OCI-M2 (cell line): ENCODE results near the gene C2CD4A.

Experiments used
- DNase-seq: peaks from one replicate; lab custom pipeline; 2025; ENCODE audit not compliant: unreplicated experiment; lab: John Stamatoyannopoulos, UW

The C2CD4A gene

DNA sequence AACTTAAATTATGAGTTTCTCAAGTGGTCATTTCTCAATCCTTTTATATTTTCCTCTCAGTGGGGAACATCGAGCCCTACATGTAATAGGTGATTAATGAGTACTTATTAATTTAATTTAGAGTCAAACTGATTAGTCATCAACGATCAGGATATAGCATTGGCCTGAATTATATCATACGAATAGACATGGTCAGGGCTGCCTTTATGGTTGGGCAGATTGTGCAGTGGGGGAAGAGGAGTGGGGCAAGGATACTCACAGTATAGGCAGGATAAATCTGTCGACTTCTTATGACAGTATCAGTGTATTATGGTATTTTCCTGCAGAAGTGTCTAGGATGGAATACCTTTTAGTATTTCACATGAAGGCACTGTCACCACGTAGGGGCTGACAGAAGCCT lies 27.0 kb downstream of the C2CD4A start:
- no peak for DNase-seq

DNA sequence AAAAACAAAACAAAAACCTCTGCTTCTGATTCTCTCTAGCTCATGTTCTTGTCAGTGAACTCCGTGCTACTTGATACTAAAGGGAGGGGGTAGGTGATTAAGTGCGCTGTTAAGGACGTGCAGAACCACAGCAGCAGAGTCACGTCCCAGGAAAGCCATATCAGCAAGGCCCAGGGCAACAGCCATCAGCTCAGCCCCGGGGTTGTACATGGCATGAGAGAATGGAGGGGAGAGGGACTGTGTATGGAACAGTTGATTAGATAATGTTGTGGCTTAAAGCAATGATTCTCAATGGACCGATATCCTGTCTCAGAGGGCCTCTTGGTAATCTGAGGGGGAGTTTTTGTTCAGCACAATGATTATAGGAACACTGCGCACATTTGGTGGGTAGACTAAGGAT lies 27.6 kb downstream of the C2CD4A start:
- peak; percentile 18 for DNase-seq

DNA sequence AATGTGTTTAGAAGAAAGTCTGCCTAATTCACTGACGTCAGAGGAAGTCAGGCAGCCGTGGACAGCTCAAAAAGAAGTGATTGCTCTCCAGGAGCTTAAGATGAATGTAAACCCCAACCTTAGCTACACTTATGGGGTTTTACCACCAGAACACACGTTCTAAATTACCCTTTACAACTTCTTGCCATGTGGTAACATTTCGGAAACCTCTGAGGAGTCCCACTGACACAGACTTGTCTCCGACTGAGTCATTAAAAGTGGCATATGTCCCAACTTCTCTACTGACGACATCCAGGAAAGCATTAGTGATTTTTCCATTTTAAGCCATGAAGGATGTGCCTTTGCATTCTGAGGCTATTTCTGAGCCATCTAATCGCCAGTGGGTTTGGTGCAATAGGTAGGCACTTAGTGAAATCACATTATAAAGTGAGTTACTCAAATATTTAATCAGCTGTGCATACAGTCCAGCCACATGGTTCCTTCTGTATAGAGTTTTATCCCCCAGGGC lies 32.4 kb downstream of the C2CD4A start:
- DNase-seq: no peak

DNA sequence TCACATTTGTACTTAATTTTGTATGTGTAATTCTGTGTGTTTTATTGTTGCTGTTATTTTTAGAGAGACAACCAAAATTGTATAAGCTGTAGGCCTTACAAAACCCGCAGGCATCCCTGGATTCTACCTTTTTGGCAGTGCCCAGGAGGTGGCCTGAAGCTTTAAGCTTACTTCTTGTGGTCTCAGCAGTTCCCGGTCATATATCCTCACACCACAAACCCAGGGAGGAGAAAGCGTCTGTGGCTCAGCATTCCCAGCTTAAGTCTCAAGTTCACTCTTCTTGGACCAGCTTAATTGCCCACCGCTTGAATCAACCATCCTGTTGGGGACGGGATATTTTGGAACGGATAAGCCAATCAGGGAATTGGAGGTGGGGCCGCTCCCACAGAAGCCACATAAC lies 36.7 kb downstream of the C2CD4A start:
- no peak for DNase-seq

DNA sequence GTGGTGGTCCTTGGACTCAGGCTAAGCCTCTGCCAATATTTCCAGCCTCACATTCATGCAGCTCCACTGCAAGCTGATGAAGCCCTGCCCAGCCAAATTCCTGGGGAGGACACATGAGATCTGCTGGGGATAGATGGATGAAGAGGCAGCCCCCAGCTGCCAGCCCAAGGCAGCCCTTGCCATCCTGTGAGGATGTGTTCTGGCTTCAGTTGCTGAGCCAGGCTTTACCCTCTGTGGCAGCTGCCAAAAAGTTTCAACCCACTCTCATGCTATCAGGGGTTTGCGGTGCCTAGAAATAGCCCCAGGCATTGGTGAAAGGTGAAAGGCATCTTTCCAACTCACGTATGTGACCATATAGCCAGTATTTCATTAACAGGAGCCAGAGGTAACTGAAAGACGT lies 37.6 kb downstream of the C2CD4A start:
- DNase-seq: no peak

DNA sequence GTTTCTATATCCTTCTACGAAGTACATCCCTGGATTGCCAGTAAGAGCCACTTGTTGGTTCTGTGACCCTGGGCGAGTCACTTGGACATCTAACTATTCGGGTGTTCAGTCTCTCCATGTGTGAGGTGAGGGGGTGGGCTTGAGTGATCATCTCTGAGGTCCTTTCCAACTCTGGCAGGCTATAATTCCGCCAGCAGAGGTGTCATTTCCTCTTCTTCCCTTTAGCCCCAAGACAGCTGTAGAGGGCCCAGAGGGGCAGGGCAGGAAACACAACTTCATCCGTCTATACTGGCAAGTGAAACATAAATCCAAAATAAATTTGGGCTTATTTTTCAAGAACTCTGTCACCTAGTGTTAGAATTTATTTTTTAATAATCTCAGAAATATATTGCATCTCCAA lies 38.1 kb downstream of the C2CD4A start:
- no peak for DNase-seq

DNA sequence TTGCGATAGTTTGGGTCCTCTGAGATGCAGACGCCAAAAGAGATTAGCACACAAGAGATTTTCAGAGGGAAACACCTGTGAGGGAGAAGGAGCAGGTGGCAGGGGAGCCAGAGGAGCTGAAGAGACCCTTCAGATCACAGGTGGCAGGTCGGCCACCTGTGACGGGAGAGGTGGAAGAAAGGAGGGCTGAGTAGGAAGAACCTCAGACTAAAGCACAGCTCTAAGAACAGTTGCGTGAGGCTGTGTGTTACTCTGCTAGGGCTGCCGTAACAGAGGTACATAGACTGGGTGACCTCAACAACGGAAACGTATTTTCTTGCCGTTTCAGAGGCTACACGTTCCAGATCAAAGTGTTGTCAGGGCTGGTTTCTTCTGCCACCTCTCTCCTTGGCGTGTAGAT lies 38.5 kb downstream of the C2CD4A start:
- no peak for DNase-seq

DNA sequence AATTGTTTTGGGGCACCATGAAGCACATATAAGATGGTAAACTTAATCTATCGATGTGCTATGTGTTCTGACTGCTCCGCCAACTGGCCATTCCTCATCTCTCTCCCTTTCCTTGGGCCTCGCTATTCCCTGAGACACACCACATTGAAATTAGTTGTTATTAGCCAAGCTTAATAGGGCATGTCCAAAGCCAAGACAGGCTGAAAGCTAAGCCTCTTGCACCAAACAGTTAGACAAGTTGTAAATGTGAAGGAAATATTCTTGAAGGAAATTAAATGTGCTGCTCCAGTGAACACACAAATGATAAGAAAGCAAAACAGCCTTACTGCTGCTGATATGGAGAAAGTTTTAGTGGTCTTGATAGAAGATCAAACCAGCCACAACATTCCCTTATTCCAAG lies 39.3 kb downstream of the C2CD4A start:
- DNase-seq: no peak

DNA sequence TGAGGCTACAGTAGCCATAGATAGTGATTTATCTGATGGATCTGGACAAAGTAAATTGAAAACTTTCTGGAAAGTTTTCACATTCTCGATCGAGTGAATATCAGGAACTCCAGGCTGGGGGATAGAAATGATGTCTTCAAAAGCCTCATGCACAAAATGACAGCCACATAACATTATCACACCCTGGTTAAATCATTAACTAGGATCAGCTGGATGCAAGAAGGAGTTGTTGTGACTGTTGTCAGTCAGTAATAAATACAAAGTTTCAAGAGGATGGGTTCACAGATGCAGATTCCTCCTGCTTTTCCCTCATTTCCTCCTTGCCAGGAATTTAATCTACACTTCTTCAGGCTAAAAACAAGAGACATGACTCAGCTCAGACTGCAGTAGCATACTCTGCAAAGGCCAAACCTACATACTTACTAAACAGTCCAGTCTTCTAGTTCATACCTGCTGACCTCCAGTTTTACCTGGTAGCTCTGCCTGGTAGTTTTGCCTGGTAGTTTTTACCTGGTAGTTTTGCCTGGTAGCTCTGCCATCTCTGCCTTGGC lies 40.9 kb downstream of the C2CD4A start:
- no peak for DNase-seq

DNA sequence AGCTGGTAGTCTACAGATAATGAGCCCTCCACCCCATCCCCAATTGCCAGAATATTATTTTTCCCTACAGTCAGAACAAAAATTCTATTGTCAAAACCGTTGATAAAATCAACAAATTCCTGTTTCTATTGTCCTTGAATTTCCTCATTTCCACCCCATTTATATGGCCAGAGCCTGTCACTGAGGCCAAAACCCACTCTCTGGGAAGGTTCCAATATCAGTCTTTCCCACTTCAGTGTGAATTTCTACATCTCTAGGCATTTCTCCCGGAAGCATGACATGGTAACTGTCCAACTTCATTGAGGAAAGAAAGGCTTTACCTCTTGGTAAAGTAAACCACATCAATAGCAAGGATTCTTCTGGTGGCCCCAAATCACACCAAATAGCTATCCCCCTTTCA lies 41.6 kb downstream of the C2CD4A start:
- DNase-seq: no peak

DNA sequence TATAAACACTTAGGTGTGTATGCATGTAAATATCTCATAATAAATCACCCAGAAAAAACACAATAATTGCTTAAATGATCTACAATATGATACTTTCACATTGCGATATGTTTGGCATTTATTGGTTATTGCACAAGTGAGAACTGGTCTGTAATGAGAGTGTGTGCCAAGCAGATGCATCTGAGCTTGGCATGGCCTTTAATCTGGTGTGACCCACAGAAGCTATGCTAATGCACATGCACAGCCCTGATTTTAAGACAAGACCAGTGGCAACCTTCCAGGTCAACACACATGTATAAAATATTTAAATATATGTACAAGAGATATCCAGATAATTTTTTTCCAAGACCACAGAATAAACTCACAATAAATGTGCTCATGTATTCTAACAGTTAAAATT lies 42.7 kb downstream of the C2CD4A start:
- no peak for DNase-seq

DNA sequence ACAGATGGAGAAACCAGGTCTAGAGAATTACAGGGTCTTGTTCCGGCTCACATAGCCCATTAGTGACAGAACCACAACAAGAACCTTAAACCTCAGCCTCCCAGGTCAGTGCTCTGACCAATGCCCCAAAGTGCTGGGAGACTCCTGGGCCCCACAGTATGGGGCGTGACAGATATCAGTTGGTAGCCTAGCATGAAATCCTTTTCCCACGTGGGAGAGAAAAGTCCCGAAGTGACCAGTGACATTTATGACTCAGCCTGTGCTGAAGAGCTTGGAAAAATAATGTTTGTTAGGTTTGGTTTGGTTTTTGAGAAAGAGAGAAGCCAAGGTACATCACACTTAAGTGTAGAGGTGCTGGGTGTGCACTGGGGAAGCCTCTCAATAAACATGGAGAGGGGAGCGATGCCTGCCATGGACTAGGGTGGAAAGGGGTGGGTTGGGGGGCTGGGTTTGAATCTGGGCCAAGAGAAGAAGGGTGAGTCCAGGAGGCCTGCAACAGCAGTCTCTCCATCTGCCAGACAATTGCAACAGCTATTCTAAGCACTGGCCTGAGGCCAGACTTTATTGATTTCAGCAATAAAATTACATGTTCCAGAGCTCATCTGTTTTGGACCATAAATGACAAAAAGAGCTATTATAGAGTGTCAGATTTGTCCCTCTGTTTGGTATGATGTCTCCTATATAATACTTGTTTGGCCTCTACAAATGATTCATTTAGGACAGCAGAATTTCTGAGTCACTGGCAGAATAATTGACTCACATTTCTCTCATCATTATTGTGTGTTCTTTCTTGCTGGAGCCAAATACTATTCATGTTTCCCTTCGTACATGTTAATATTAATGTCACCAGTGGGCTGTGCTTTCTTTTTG lies 43.4 kb downstream of the C2CD4A start:
- DNase-seq: no peak

DNA sequence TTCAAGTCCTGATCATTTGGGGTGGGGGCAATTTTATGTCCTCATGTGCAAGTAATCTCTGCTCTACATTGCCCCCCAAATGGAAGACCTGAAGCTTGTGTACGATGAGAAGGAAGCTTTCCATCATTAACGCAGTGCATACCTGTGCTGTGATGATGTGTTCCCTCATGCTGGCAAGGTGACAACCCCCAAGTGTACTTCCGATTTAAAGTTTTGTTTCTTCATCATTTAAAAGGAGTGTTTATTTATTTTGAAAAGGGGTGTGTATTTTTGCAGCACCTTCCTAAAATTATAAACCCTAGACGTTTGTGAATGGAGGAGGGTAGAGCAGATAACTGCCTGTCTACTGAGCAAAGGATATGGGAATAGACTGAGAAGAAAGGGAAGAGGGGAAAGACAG lies 45.3 kb downstream of the C2CD4A start:
- DNase-seq: no peak

DNA sequence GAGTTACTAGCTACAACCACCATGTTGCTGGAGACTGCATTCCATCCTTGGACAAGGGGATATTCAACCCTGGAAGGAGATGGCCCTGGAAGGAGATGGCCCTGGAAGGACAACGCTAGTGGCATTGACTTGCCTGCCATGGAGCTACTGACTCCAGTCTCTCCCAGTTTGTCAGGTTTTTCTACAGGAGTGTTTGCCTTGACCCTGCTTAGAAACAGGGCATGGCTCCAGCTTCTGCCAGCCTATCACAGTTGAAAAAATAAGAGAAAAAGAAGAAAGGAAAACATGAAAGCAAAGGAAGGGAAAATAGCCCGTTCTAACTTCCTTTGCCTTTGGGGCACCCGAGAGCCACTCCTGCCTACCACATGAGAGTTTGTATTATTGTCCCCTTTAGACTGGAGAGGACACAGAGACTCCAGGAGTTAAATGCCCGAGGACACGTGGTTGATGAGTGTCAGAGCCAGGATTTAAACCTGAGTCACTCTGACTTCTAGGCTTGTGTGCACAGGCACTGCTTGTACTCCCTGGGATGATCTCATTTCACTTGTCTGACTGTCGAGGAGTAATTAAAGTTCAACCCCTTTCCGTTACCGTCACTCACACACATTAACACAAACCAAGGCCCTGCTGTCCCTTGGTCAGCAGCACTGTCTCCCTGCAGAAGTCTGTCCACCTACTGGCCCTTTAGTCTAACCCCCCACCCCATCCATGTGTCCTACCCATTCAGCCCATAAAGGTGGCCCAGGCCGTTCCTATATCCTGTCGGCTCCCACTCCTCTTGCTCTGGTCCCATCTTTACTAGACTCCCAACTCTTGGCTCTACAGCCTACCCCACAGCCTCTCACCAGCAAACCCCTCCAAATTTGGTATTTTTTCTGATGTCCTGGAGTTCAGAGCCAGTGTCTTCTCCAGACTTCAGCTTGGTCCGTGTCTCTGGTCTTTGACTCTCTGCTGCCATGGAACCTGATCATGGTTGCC lies 46.1 kb downstream of the C2CD4A start:
- no peak for DNase-seq

DNA sequence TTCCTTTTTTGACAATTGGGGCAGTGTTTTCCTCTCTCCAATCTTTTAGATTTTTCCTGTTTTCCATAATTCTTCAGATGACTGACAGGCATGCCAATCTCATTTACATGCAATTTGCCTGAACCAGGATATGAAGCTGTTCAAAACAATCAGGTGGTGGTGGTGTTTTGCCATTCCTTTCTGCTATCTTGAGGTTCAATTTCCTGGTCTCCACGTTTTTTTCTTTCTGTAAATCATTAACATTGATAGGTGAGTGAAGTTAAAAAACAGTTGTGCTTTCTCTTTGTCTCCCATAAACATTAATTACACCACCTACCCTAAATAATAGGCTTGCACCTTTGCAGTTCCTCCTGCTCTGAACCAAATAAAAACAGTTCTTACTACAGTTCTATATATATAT lies 49.1 kb downstream of the C2CD4A start:
- no peak for DNase-seq

DNA sequence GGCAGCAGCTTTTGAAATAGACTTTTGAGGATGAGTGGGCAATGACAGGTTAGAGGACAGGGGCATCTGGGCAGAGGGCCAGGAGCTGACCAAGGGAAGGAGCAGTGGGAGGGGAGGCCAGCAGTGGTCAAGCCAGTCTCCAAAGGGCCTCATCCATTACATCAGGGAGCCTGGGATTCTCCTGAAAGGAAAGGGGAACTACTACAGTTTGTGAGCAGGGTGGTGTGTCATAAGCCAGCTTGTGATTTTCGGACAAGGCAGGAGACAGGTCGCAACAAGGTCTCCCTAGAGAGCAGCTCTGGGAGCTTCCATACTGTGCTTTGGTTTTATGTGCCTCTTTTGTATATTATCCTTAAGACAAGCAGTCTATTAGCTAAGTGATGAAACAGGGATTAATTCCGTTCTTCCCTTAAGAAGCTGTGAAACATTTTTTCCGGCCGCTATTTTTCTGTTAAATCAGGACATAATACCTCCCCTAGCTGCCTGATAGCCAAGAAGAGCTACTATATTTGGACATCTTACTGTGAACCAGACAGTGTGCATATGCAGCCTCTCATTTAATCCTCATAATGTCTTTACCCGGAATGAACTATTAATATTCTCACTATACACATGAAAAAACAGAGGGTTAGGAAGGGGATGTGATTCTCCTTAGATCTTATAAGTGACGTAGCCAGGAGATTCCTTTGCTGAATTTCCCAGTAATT lies 51.9 kb downstream of the C2CD4A start:
- DNase-seq: no peak

DNA sequence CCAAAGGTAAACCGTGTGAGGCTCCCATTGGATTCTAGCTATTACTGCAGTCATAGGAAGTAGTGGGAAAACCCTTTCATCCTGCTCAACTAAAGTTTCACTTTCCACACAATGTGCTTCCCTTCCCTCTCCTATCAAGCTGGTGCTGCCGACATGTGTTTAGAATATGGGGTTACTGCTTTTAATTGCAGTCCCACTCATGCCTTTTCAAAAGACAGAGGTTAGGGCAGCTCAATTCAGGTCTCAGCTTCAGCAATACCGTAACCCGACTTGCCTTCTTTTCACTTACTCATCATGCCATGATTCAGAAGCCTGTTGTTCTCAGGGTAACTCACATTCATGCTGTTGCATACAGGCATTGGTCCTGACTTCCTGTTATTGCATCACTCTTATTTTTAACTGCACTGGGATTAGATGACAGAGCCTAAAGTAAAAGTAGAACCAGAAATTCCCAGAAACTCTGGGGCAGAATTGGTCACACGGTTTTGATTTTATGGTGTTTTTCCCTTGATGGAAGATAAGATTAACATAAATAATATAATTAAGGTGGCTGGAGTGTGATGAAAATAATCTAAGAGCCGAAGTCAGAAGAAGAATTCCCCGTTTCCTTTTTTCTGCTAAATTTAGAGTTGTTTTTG lies 52.6 kb downstream of the C2CD4A start:
- DNase-seq: no peak

DNA sequence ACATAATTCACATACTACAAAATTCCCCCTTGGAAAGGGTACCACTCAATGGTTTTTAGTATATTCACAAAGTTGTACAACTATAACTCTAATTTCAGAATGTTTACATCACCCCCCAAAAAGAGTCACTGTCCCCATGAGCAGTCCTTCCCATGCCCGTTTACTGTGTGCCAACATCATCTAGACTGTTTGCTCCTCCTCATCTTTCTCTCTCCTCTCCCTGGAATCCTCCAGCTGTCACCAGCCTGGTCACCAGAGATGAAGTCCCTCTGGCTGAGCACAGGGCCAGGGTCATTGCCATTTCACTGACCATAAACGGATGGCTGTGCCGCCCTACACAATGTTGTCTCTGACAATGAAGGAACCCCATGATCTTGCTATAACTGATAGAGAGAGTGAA lies 53.1 kb downstream of the C2CD4A start:
- DNase-seq: no peak
